Endothelial cell of hepatic sinusoid (primary cell): ENCODE results near the gene FOXN3.
"Not testable (repeated sequence)": the region's sequence is repeated elsewhere in the genome, so short reads cannot be mapped to it uniquely, and the experiment has no call there.

Experiments
- in situ Hi-C: cut with HindIII; loops from 2 replicates; pipeline ENCODE4 v1.10.0; 2017; ENCODE audit warnings: low sequenced_read_pairs

FOXN3 gene

DNA sequence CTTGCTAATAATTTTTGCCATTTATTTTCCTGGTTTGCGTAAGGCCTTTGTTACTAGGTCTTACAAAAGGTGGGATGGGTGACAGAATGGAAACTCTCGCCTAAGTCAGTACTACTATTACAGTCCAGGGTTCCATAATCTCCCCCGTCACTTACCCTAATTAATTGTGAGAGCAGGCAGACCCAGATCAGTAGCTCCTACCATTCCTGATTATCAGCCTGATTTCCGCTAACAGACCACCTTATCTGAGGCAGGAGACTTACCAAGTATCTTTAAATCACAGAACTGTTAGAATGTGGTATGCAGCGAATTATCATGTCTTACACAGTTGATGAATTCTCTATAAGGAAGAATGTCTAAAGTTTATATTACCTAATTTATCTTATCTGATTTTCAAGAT, 234.7 kb downstream of the FOXN3 start:
- in situ Hi-C loops, result no loop called here

DNA sequence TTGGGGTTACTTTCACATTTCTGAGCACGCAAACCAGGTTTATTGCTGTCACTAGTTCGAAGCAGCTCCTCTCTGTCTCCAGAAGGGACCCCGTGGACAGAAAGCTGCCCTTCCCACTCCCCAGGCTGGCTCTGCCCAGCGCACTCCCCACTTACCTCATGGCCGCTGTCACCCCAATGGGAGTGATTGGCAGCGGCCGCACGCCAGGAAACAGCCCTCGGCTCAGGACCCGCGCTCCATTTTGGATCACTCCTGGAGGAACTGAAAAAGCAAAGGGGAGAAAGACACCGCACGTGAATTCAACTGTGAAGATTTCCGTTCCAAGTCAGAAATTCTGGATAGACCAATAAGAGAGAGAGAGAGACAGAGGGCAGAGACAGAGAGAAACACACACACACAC, 236.5 kb downstream of the FOXN3 start:
- in situ Hi-C loops, result no loop called here

DNA sequence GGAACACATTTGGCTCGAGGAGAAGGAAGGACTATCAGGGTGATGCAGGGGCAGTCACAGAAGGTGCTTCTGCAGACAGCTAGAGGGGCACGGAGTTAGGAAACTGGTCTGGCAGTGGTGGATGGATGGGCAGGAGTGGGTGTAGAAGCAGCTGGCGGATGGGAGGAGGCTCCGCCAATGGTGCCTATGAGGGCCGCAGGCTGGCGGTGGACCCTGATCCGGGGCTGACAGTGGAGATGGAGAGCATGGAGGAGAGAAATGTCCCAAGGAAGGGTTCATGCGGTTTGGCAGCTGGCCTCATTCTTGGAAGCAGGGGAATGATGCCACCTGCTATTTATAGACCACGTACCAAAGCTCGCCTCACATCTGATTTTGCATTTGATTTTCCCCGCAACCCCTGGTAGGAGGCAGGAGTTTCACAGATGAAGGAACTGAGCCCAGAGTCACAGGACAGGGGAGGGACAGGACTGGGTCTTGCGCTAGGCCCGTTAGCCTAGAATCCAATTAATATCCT, 237.1 kb downstream of the FOXN3 start:
- in situ Hi-C loops, result no loop called here

DNA sequence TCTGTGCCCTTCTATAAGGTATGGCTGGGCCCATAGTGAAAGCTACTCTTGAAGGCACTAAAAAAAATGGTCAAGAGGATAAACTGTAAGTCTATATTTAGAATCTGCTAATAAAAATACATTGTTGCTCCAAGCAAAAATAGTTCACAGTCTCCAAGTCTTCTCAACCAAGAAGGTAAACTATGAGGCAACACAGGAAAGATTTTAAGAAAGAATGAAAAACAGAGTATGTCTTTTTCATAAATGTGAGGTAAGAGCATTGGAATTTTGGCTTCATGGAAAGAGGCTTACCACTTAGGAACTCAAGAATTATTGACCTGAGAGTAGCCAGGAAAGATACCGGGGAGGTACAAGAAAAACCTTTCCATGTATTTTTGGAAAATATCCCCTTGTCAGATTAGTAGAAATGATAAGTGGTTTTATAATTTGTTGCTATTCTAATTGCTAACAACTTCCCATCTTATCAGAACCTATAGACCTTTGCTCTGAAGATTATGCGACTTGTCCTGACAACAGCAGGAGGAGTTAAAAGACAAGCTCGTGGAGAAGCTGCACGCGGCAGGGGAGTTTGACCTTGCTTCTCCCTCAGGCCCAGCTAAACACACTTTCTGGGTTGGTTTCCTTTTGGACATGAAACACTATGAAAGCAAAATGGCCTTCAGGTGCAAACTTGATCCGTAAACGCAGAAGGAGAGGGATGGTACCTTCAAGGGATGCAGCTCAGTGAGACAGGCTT, 238.1 kb downstream of the FOXN3 start:
- in situ Hi-C loops, result no loop called here

DNA sequence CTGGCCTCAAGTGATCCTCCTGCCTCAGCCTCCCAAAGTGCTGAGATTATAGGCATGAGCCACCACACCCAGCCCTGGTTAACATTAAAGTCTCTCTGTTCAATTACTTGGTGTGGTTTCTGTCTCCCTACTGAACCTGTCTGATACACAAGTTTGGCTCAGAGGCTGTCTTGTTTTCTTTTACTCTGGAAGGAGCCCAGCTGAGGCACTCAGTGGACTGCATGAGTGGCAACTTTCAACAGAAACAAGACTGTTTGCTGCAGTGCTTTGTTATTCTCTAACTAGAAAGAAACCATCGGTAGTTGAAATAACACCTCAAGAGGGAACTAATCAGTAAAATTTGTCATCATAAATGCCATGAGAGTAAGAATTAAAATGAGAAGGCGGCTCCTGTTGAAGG, 238.7 kb downstream of the FOXN3 start:
- in situ Hi-C loops, result no loop called here

DNA sequence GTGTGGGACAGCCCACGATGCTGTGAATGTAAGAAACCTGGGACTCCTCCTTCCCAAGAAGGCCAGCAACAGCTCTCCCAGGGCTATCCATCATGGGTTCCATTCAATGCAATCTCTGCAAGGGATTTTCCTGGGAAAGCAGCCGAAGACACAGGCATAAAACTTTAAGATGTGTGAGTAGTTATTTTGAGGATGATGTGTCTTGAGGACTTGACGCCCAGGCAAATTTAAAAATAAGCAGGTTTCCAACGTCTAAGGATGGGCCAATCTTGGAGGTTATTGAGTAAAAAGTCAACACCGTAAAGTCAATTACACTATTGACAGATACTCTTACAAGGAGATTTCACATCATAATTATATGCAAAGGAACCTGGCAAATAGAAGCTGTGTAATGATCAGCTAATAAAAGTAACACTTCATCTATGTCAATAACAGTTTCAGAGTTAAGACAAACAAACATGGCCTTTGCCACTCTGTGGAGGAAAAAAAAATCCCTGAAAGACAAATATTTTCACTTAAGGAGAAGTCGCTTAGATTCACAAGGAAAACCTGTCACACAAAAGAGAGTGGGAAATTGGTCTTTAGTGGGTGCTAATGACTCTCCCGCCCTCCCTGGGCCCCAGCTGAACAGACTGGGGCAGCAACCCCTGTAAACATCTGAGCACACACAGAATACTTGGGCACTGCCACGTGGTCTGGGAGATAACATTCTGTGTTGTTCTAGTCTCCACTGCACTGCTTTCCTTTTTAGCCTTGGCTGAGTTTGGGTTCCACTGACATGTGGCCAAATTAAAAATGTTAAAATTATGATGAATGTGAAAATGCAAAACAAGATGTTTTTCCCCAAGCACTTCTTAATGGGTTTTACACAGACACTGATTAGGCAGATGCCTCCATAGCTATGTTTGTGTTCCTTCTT, 240.9 kb downstream of the FOXN3 start:
- in situ Hi-C loops, result no loop called here

DNA sequence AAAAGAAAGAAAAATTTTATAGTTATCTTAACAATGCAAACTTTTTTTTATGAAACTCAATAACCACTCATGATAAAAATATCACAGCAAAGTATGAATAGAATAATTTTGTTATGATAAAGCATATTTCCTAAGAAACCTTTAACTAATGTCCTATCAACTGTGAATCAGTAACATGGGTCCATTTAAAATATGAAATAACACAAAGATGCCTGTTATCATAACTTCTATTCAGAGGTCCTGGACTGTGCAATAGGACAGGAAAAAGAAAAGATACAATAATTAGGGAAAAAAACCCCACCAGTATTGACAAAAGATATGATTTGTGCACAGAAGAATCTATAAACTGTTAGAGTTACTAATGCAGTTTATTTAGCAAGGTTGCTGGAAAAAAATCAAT, 245.4 kb downstream of the FOXN3 start:
- in situ Hi-C loops, result no loop called here

DNA sequence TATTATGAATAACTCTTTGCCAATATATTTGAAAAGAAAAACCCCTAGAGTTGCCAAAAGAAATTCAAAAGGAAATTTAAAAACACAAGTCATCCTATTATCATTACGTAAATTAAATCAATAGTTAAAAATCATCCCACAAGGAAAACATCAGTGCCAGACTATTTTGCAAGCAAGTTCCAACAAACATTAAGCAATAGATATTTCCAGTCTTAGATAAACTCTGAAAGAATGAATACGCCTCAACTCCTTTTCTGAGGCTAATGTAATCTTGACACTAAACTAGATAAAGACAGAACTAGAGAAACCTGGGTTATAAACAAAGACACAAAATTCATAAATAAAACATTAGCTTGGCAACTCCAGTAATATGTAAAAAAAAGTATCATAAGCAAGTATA, 245.9 kb downstream of the FOXN3 start:
- in situ Hi-C loops, result no loop called here

DNA sequence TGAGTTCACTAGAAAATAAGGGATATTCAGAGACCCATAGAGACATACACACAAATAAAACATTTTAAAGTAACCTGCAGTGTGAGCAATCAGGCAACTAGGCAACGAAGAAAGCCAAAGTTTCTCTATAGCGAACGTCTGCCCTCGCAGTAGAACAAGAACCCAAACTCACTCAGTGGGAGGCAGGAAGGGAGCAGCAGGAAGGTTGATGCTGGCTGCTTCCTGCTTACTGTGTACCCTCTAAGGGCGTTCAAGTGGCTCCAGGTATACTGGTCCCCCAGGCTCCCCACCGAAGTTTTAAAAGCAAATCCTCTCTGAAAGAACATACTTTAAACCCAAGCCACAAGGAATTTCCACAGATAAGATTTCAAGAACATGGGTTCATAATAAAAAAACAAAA, 249.3 kb downstream of the FOXN3 start:
- in situ Hi-C loops, result loop anchor here (10.0 kb wide), 1 partner anchor 747 kb away; no protein-coding TSS in a partner anchor

DNA sequence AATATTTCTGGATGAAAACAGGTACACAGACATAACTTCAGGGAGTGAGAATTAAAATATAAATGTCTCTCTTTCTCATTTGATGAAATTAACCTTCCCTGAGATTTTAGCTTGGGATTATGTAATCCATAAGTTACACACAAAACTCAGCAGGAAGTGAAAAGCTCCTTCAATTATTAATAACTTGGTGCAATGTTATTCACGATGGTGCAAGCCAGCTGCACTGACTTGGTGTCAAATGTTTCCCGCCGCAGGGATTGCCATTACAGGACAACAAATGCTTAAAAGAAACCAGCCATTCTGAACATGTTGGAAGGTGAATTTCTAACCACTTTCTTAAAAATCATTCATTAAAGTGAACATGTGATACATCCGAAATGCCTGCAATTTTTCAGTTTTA, 250.4 kb downstream of the FOXN3 start:
- in situ Hi-C loops, result loop anchor here (10.0 kb wide), 1 partner anchor 748 kb away; no protein-coding TSS in a partner anchor

DNA sequence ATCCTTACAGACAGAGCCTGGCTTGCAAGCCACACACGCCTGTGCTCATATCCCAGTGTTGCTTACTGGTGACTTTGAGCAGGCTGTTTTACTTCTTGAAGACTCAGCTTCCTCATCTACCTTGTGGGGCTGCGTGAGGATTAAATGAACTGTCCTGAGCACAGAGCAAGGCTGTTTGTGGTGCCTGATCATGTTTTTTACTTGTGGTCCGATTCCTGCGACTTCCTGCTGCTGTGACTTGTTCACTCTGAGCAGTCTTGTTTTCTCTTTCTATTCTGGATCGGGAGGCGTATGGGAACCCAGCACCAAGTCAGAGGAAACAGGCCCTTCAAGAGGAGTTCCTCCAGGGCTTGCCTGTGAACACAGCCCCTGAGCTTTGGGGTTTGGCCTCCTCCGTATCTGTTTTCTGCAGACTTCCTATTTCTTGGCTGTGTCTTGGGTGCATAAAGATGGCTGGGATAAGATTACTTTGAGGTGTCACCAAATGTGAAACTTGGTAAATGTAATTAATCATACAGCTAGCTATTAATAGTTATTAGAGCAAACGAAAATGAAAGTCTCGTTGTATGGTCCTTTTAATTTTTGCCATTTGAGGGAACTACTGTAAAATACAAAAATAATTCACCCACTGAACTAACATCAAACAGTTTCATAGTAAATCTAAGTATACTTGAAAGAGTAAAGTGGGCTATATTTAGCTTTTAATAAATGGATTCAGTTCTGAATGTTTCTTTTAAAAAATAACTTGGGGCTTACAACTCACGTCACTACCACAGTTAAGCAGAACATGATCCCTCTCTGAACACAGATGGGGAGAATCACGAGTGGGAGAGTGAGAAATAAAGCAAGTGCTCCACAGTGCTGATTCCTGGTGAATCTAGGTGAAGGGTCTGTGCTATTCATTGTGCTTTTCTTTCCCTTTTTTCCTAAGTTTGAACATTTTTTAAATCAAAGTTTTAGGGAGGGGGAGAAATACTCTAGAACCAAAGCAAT, 251.5 kb downstream of the FOXN3 start:
- in situ Hi-C loops, result loop anchor here (10.0 kb wide), 1 partner anchor 749 kb away; no protein-coding TSS in a partner anchor

DNA sequence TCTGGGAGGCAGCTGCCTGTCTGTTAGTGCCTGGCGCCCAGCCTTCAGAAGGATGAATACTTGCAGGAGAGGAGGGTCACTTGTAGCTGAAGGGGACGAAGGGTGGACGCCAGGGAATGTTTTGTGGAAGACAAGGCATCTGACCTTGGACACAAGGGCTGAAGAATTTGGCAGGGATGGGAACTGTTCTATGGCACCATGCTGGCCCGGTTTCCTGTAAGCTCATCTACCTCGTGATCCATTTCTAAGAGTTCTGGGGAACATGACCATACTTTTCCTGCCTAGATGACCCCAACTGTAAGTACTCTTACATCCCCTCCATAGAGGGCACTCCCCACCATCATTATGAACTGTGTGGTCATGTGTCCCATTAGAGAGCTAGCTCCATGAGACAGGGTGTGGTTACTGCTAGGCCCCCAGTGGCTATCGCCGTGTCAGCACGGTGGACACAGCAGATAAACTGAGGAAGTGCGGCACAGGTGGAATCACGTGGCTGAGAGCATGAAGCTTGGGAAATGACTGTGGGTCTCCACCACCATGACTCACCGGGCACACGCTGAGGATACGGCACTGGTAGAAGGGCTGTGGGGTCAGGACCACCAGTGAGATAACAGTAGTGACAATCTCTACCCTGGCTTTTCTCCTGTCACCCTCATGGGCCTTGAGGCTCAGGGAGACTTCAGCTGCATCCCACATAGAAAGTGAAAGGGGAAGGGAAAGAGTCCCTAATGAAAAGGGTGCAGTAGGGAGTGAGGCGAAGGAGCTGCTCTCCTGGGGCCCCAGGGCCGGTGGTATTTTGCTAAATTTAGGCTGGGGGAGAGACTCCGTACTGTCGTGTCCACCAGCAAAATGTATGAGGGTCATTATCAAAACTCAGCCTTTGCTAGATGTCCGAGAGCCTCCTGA, 252.6 kb downstream of the FOXN3 start:
- in situ Hi-C loops, result loop anchor here (10.0 kb wide), 1 partner anchor 750 kb away; no protein-coding TSS in a partner anchor

DNA sequence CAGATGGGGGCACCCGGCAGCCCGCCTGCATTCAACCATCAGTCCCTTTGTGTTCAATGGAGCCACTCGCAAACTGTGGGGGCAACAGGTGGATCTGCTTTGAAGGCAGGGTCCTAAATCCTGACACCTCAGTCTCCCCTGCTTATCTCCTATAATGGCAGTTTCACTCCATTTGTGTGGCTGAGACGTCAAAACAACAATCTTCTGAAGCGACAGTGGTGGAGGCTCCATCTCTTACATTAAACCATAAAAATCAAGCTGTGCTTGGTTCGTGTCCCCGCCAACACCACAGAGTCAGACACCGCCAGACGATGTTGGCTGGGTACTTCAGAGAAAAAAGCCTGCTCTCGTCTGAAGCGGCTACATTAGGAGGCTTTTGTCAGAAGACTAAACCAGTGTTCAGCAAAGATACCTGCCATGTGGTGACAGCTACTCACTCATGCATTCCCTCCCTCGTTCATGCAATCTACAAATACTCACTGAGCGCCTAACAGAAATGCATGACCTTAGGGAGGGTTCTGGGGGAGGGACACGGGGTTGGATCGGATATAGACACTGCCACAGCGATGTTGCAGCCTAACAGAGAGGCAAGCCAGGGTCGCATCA, 253.9 kb downstream of the FOXN3 start:
- in situ Hi-C loops, result loop anchor here (10.0 kb wide), 1 partner anchor 752 kb away; no protein-coding TSS in a partner anchor

DNA sequence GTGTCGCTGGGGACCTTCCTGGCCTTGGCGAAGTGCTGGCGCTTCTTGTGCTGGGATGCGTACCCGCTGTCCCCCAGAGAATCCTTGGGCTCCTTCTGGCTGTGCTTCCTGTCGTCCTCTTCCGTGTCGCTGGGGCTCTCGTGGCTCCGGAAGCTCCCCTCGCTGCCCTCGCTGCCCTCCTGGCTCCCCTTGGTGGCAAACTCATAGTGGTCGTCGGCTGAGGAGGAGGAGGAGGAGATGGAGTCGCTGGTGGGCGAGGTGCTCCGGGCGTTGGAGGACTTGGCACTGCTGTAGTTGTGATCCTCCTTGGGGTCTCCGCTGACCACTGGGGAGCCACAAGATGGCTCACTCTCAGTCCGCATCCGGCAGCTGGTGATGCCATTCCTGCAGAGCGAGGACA, 254.4 kb downstream of the FOXN3 start:
- in situ Hi-C loops, result loop anchor here (10.0 kb wide), 1 partner anchor 752 kb away; no protein-coding TSS in a partner anchor

DNA sequence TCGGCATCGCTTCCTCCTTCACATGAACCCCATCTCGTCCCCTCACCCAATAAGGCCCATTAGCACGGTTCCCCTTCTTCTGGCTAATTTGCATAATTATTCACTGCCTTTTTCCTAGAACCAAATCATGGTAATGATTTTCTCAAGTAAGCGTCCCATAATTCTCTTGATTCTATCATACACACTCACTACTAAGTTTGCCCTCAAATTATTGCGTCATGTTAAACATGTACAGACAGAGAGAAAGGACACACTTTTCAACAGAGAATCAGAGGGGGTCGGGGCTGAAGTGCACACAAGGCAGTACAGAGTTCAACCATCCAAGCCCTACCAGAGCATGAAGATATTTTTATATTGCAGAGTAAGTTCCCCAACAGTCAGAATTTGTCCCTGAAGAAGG, 256.6 kb downstream of the FOXN3 start:
- in situ Hi-C loops, result loop anchor here (10.0 kb wide), 1 partner anchor 754 kb away; no protein-coding TSS in a partner anchor

DNA sequence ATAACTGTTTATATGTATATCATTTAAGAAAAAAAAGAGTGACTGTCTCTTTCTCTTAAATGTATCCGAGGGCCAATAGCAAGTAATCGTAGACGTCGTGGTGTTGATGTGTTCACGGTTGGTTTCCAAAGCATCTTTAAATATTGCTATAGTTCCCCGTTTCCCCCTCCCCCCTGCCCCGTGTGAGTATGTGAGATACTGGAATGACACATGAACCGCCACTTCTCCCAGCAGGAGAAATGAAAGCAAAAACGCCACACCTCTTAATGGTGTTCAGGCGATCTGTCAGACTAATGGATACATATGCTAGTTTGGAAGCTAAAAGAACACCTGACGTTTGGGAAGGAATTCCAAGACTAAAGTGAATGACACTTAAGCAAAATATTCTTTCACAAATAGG, 258.3 kb downstream of the FOXN3 start:
- in situ Hi-C loops, result no loop called here

DNA sequence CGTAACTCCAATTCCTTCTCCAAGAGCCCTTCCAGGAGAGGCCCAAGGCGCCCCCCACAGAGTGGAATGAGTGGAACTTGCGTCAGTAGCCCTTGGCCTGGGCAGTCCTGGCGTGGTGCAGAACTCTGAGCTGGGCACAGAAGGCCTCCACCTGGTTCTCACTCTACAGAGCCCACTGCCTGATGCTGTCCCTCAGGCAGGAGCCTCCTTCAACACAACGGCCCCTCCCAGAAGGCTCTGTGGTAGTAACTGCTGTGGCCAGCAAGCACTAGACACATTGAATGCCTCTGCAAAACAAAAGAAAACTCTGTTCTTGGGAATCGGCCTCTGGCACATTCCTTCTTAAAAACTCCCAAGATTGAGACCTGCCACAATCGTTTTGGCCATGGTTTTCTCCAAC, 258.9 kb downstream of the FOXN3 start:
- in situ Hi-C loops, result not testable (repeated sequence)

DNA sequence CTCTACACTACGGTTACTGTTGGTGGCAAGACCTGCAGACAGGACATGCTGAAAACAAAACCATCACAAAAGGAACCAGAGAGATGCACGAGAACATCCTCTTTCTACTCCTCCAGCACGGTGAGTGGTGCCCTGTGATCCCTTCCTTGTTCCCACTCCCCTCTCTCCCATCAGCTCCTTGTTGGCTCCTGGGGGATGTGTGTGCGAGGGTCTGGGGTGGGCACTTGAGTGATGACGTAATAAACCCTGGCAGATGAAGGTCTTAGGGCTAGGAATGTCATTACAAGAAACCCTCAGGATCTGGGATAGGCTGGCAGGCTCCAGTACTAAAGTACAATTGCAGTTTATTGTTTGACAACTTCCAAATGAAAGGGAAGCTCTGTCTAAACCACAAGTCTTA, 261.5 kb downstream of the FOXN3 start:
- in situ Hi-C loops, result no loop called here

DNA sequence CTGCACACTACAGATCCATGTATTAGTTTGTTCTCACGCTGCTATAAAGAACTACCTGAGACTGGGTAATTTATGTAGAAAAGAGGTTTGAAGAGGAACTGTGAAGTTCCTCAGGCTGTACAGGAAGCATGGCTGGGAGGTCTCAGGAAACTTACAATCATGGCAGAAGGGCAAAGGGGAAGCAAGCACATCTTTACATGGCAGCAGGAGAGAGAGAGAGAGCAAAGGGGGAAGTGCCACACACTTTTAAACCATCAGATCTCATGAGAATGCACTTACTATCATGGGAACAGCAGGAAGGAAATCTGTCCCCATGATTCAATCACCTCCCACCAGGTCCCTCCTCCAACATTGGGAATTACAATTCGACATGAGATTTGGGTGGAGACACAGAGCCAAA, 265.3 kb downstream of the FOXN3 start:
- in situ Hi-C loops, result not testable (repeated sequence)
